ENCODE measurements around the gene ADAMTS17.

Gene ADAMTS17

GRCh38 chr15:99986297-99987118, 355.3 kb downstream of the ADAMTS17 start:
- TF ChIP-seq CTCF (IDR thresholded peaks at IDR 0.05; ENCODE audit: borderline replicate concordance, insufficient read depth, low read depth, low read length) = no peak
- no peak overlapping the region for H3K4me3 ChIP-seq (ENCODE audit: low read depth, low read length)

GRCh38 chr15:99985878-99986277, 355.9 kb downstream of the ADAMTS17 start:
- no peak overlapping the region for H3K4me3 ChIP-seq (ENCODE audit: low read depth, low read length)
- TF ChIP-seq CTCF (IDR thresholded peaks at IDR 0.05; ENCODE audit: borderline replicate concordance, insufficient read depth, low read depth, low read length) = no peak

- TF ChIP-seq CTCF (IDR thresholded peaks at IDR 0.05; ENCODE audit: borderline replicate concordance, insufficient read depth, low read depth, low read length) = no peak
- H3K4me3 ChIP-seq (ENCODE audit: low read depth, low read length) = no peak overlapping the region
Measured at GRCh38 chr15:99984491-99985243, 357.1 kb downstream of the ADAMTS17 start.

GRCh38 chr15:99983886-99984286, 357.9 kb downstream of the ADAMTS17 start:
- no peak overlapping the region for H3K4me3 ChIP-seq (ENCODE audit: low read depth, low read length)
- TF ChIP-seq CTCF (IDR thresholded peaks at IDR 0.05; ENCODE audit: borderline replicate concordance, insufficient read depth, low read depth, low read length) = no peak

- H3K4me3 ChIP-seq (ENCODE audit: low read depth, low read length) = no peak overlapping the region
- no peak for TF ChIP-seq CTCF (IDR thresholded peaks at IDR 0.05; ENCODE audit: borderline replicate concordance, insufficient read depth, low read depth, low read length)
Measured at GRCh38 chr15:99983171-99983885, 358.4 kb downstream of the ADAMTS17 start.

- TF ChIP-seq CTCF (IDR thresholded peaks at IDR 0.05; ENCODE audit: borderline replicate concordance, insufficient read depth, low read depth, low read length) = no peak
- no peak overlapping the region for H3K4me3 ChIP-seq (ENCODE audit: low read depth, low read length)
Measured at GRCh38 chr15:99982662-99983061, 359.1 kb downstream of the ADAMTS17 start.

All from GM12875 (cell line).